PC-3 (cell line): Measurements from ENCODE around the gene EEIG2.

ENCODE experiments used
- EZH2 ChIP-seq: fragments of 300-600 bp; sonication (generic); IDR thresholded peaks from one replicate; pipeline ENCODE4 v1.6.1; 2017; ENCODE audit warnings: antibody characterized with exemption, mild to moderate bottlenecking, low read length; ENCODE audit not compliant: unreplicated experiment
- TF ChIP-seq, protein P1 (sequence below): fragments of 300-600 bp; sonication (generic); conservative IDR thresholded peaks from 2 replicates; pipeline ENCODE4 v1.5.1; 2017; ENCODE audit warnings: antibody characterized with exemption, low read depth, mild to moderate bottlenecking, low read length

DNA sequence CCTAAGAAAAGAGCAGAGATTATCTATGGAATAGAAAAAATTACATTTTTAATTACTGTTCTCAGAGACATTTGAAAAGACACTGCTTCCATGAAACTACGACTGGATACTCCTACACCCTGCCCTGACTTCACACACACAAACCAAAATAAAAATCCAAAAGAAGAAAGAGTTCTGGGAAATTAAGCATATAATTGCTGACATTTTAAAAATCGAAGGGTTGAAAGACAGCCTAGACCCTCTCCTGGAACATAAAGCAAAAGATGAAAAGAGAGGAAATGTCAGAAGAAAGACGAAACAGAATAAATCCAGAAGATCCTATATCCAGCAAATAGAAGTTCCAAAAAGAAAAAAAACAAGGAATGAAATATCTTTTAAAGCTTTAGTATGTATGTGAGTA is 32.8 kb upstream of the EEIG2 start:
- TF ChIP-seq, protein P1, sequence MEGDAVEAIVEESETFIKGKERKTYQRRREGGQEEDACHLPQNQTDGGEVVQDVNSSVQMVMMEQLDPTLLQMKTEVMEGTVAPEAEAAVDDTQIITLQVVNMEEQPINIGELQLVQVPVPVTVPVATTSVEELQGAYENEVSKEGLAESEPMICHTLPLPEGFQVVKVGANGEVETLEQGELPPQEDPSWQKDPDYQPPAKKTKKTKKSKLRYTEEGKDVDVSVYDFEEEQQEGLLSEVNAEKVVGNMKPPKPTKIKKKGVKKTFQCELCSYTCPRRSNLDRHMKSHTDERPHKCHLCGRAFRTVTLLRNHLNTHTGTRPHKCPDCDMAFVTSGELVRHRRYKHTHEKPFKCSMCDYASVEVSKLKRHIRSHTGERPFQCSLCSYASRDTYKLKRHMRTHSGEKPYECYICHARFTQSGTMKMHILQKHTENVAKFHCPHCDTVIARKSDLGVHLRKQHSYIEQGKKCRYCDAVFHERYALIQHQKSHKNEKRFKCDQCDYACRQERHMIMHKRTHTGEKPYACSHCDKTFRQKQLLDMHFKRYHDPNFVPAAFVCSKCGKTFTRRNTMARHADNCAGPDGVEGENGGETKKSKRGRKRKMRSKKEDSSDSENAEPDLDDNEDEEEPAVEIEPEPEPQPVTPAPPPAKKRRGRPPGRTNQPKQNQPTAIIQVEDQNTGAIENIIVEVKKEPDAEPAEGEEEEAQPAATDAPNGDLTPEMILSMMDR: no peak
- no peak for TF ChIP-seq EZH2
